HCT116 (cell line): ENCODE data around the gene GLOD4. TPM values are rescaled to one million over a fixed set of nuclear protein-coding genes. Genes with fewer than 3 reads are reported as not detected.

Experiments
- ATAC-seq: fragments of 200-7000 bp; cut with Tn5 transposase; 2 replicates; pipeline ENCODE4 v1.9.1; 2020; ENCODE audit warnings: mild to moderate bottlenecking, moderate library complexity
- BruUV-seq: library from RNA; stranded (reverse); fragments of 400-500 nt; replicated peaks from 2 replicates; lab custom pipeline; 2021; lab: Mats Ljungman, UMichigan
- CTCF ChIA-PET: fragments of 300-600 bp; sonication (Branson Sonifier 250); formaldehyde crosslinking; loops from one replicate; lab custom pipeline; 2021; ENCODE audit warnings: antibody characterized with exemption; lab: Charles Lee
- POLR2A ChIA-PET: fragments of 300-600, 350-600 bp; sonication (Branson Sonifier 250); formaldehyde crosslinking; loops from one replicate; lab custom pipeline; 2021; ENCODE audit warnings: antibody characterized with exemption; lab: Charles Lee
- RAD21 ChIA-PET, 2 experiments: fragments of 300-600 bp; sonication (Branson Sonifier 250); formaldehyde crosslinking; loops; one replicate each; lab custom pipeline; 2023; ENCODE audit warnings: low total read pairs in 2 of 2; ENCODE audit not compliant: uncharacterized antibody in 2 of 2, unreplicated experiment in 2 of 2, low non-redundant PET in 1 of 2; lab: Charles Lee
- DNase-seq: peaks from one replicate; pipeline ENCODE4 v3.0.0-alpha.2; 2010; ENCODE audit warnings: low read depth, low spot score
- H2AFZ ChIP-seq: fragments of 200-600 bp; shearing (Covaris generic), sonication (generic); 2 replicates; pipeline ENCODE4 v1.6.1; 2017; ENCODE audit warnings: low read depth, mixed run types, mixed read lengths, antibody characterized with exemption, low read length; ENCODE audit not compliant: poor library complexity, severe bottlenecking
- H3K27ac ChIP-seq: 2 replicates; pipeline ENCODE4 v1.5.1; 2012; ENCODE audit warnings: low read depth, low read length
- H3K27me3 ChIP-seq: fragments of 200-600 bp; sonication (generic); 2 replicates; pipeline ENCODE4 v1.6.1; 2016; ENCODE audit warnings: mixed run types, low read length, mixed read lengths; ENCODE audit not compliant: insufficient read depth
- H3K36me3 ChIP-seq, 2 experiments: fragments of 200-500 bp in 1 of 2; fragments of 200-600 bp in 1 of 2; sonication (Bioruptor generic) in 1 of 2; sonication (generic) in 1 of 2; 2 replicates each; pipeline versions ENCODE4 v1.5.1 to v1.6.1; 2014 to 2016; ENCODE audit warnings: low read length in 2 of 2, inconsistent platforms in 1 of 2, mixed read lengths in 1 of 2, mixed run types in 1 of 2; ENCODE audit not compliant: insufficient read depth in 2 of 2, control insufficient read depth in 1 of 2
- H3K4me1 ChIP-seq, 2 experiments: fragments of 200-600 bp in 1 of 2; sonication (generic) in 1 of 2; 2 replicates each; pipeline versions ENCODE4 v1.5.1 to v1.6.1; 2012 to 2017; ENCODE audit warnings: low read length in 2 of 2, inconsistent platforms in 1 of 2, mild to moderate bottlenecking in 1 of 2, mixed read lengths in 1 of 2, mixed run types in 1 of 2, moderate library complexity in 1 of 2; ENCODE audit not compliant: insufficient read depth in 2 of 2, control insufficient read depth in 1 of 2
- H3K4me2 ChIP-seq: fragments of 200-600 bp; sonication (generic); 2 replicates; pipeline ENCODE4 v1.6.1; 2017; ENCODE audit warnings: mixed run types, low read length, mixed read lengths
- H3K4me3 ChIP-seq, 2 experiments: fragments of 200-600 bp in 1 of 2; sonication (generic) in 1 of 2; replicated peaks in 1 of 2; 2 replicates each; pipeline ENCODE4 v1.5.1; 2011 to 2016; ENCODE audit warnings: low read length in 2 of 2, control low read depth in 1 of 2, low read depth in 1 of 2, mild to moderate bottlenecking in 1 of 2, mixed read lengths in 1 of 2, mixed run types in 1 of 2
- H3K79me2 ChIP-seq: fragments of 200-600 bp; sonication (generic); 2 replicates; pipeline ENCODE4 v1.6.1; 2017; ENCODE audit warnings: mild to moderate bottlenecking, mixed run types, low read length, moderate library complexity, mixed read lengths; ENCODE audit not compliant: insufficient read depth
- H3K9ac ChIP-seq: fragments of 200-600 bp; sonication (generic); 2 replicates; pipeline ENCODE4 v1.6.1; 2016; ENCODE audit warnings: low read length, mixed read lengths
- H3K9me2 ChIP-seq: fragments of 200-600 bp; sonication (generic), shearing (Covaris generic); 2 replicates; pipeline ENCODE4 v1.6.1; 2017; ENCODE audit warnings: mixed run types, mild to moderate bottlenecking, moderate library complexity; ENCODE audit not compliant: insufficient read depth
- H3K9me3 ChIP-seq, 2 experiments: fragments of 200-500 bp in 1 of 2; fragments of 200-600 bp in 1 of 2; sonication (Bioruptor generic) in 1 of 2; sonication (generic) in 1 of 2; 2 replicates each; pipeline ENCODE4 v1.6.1; 2014 to 2017; ENCODE audit warnings: low read length in 2 of 2, mixed read lengths in 2 of 2, inconsistent platforms in 1 of 2, low read depth in 1 of 2, mild to moderate bottlenecking in 1 of 2, mixed run types in 1 of 2, moderate library complexity in 1 of 2; ENCODE audit not compliant: control insufficient read depth in 1 of 2, insufficient read depth in 1 of 2
- H4K20me1 ChIP-seq: fragments of 200-600 bp; sonication (generic), shearing (Covaris generic); 2 replicates; pipeline ENCODE4 v1.6.1; 2017; ENCODE audit warnings: mixed run types, mild to moderate bottlenecking, moderate library complexity; ENCODE audit not compliant: insufficient read depth
- CBX3 ChIP-seq: IDR thresholded peaks from 2 replicates; pipeline ENCODE4 v1.6.1; 2012; ENCODE audit warnings: low read depth
- CTCF ChIP-seq, 3 experiments: fragments of 200-600 bp in 1 of 3; sonication (generic) in 1 of 3; IDR thresholded peaks in 2 of 3; conservative IDR thresholded peaks in 1 of 3; 2 replicates each; pipeline ENCODE4 v1.5.1; 2012 to 2017; ENCODE audit warnings: low read depth in 2 of 3, low read length in 2 of 3, antibody characterized with exemption in 1 of 3, borderline replicate concordance in 1 of 3, control low read depth in 1 of 3, mild to moderate bottlenecking in 1 of 3, mixed read lengths in 1 of 3, mixed run types in 1 of 3, moderate library complexity in 1 of 3; ENCODE audit not compliant: insufficient read depth in 1 of 3
- EGR1 ChIP-seq: IDR thresholded peaks from 2 replicates; pipeline ENCODE4 v1.6.1; 2012; ENCODE audit warnings: low read depth
- EZH2phosphoT487 ChIP-seq: fragments of 200-600 bp; IDR thresholded peaks from 2 replicates; pipeline ENCODE4 v1.6.1; 2018; ENCODE audit warnings: antibody characterized with exemption, borderline replicate concordance
- JUND ChIP-seq: IDR thresholded peaks from 2 replicates; pipeline ENCODE4 v1.6.1; 2012
- POLR2AphosphoS5 ChIP-seq: IDR thresholded peaks from 2 replicates; pipeline ENCODE4 v1.6.1; 2011; ENCODE audit warnings: mild to moderate bottlenecking, low read depth, low read length, moderate library complexity
- RAD21 ChIP-seq: IDR thresholded peaks from 2 replicates; pipeline ENCODE4 v1.6.1; 2012; ENCODE audit warnings: low read depth, mild to moderate bottlenecking
- REST ChIP-seq: IDR thresholded peaks from 2 replicates; pipeline ENCODE4 v1.6.1; 2012; ENCODE audit warnings: low read depth
- SIN3A ChIP-seq: IDR thresholded peaks from 2 replicates; pipeline ENCODE4 v1.6.1; 2012; ENCODE audit warnings: low read depth
- ZBTB33 ChIP-seq: IDR thresholded peaks from 2 replicates; pipeline ENCODE4 v1.6.1; 2011; ENCODE audit warnings: mild to moderate bottlenecking, low read length, moderate library complexity; ENCODE audit not compliant: insufficient replicate concordance; ENCODE audit errors: extremely low read depth
- intact Hi-C: fragments of 100-400 bp; cut with micrococcal nuclease; formaldehyde crosslinking; loops from 2 replicates; pipeline ENCODE4 v1.10.0; 2022
- total RNA-seq: library from RNA; stranded (reverse); gene quantifications from one replicate; pipeline ENCODE4 v1.2.1, GENCODE V29; 2021; ENCODE audit not compliant: unreplicated experiment

The GLOD4 gene
- total RNA-seq, 1 experiment from 2014 or later = 80.7 TPM

- H3K9me3 ChIP-seq = no peaks in the 10 kb centered on the region
- H3K9me2 ChIP-seq = no peaks in the 10 kb centered on the region
- no peaks in the 10 kb centered on the region for H4K20me1 ChIP-seq
- H3K27ac ChIP-seq = no peak overlapping the region
- POLR2A ChIA-PET = no interaction called here
- H3K79me2 ChIP-seq = peaks cover 11% of the 10 kb centered on the region; the same call in 1 of the 2 replicates
- no peaks in the 10 kb centered on the region for H3K27me3 ChIP-seq
- CTCF ChIA-PET = no interaction called here
- no peak overlapping the region for H3K4me3 ChIP-seq
- H3K4me2 ChIP-seq = no peak overlapping the region
- TF ChIP-seq JUND (no peak), SIN3A (no peak), ZBTB33 (no peak), POLR2AphosphoS5 (no peak), CBX3 (no peak), RAD21 (no peak), REST (no peak), CTCF (IDR thresholded peaks at IDR 0.05 in 2 of 3, conservative IDR thresholded peaks at IDR 0.05 in 1 of 3; ENCODE audit: borderline replicate concordance in 1 of 3, insufficient read depth in 1 of 3, low read depth in 2 of 3, low read length in 2 of 3) (no peak), EGR1 (no peak), EZH2phosphoT487 (no peak)
- no peak overlapping the region for H3K9ac ChIP-seq
- intact Hi-C loops = no loop called here
- ATAC-seq (no peak), DNase-seq (no peak)
- H2AFZ ChIP-seq = no peak overlapping the region
- no peaks in the 10 kb centered on the region for H3K4me1 ChIP-seq
- RAD21 ChIA-PET = no interaction called here
- no TSS peak for BruUV-seq
- peaks cover 8 to 9% of the 10 kb centered on the region in 2 experiments; a peak in 3 of 4 replicates for H3K36me3 ChIP-seq
These were observed 29.1 kb upstream of the GLOD4 start for GRCh38 chr17:811051-811784.
